Keratinocyte (primary cell): ENCODE results near the gene SERGEF.

Source experiments
- EZH2 ChIP-seq: IDR thresholded peaks from one replicate; pipeline ENCODE4 v1.6.1; 2012; ENCODE audit warnings: inconsistent platforms, mild to moderate bottlenecking, low read length, moderate library complexity
- TF ChIP-seq, protein P1 (sequence below), 3 experiments: IDR thresholded peaks in 1 of 3; conservative IDR thresholded peaks in 1 of 3; optimal IDR thresholded peaks in 1 of 3; 2 replicates in 2 of 3; 3 replicates in 1 of 3; pipeline versions ENCODE3 to v1.5.1; 2011; ENCODE audit warnings: low read length in 3 of 3, mild to moderate bottlenecking in 3 of 3, moderate library complexity in 2 of 3, control low read depth in 1 of 3, inconsistent platforms in 1 of 3; ENCODE audit not compliant: insufficient read depth in 2 of 3; ENCODE audit errors: extremely low read depth in 1 of 3

- TF ChIP-seq, protein P1, sequence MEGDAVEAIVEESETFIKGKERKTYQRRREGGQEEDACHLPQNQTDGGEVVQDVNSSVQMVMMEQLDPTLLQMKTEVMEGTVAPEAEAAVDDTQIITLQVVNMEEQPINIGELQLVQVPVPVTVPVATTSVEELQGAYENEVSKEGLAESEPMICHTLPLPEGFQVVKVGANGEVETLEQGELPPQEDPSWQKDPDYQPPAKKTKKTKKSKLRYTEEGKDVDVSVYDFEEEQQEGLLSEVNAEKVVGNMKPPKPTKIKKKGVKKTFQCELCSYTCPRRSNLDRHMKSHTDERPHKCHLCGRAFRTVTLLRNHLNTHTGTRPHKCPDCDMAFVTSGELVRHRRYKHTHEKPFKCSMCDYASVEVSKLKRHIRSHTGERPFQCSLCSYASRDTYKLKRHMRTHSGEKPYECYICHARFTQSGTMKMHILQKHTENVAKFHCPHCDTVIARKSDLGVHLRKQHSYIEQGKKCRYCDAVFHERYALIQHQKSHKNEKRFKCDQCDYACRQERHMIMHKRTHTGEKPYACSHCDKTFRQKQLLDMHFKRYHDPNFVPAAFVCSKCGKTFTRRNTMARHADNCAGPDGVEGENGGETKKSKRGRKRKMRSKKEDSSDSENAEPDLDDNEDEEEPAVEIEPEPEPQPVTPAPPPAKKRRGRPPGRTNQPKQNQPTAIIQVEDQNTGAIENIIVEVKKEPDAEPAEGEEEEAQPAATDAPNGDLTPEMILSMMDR (optimal IDR thresholded peaks at IDR 0.05 in 1 of 3, IDR thresholded peaks at IDR 0.05 in 1 of 3, conservative IDR thresholded peaks at IDR 0.05 in 1 of 3; ENCODE audit: extremely low read depth in 1 of 3, insufficient read depth in 2 of 3, low read length in 3 of 3) = peak; percentile 79 to 95 (median 94)
- no peak for TF ChIP-seq EZH2
Observed at GRCh38 chr11:17978553-17979287, 34.1 kb downstream of the SERGEF start.
